HG03558 (cell line): ENCODE results near the gene NDOR1.

ENCODE experiments used
- ATAC-seq: cut with Tn5 transposase; IDR thresholded peaks from one replicate; pipeline ENCODE4 v1.9.1; 2021; ENCODE audit warnings: moderate number of reproducible peaks; ENCODE audit not compliant: unreplicated experiment; ENCODE audit errors: extremely low read depth

NDOR1 gene

DNA sequence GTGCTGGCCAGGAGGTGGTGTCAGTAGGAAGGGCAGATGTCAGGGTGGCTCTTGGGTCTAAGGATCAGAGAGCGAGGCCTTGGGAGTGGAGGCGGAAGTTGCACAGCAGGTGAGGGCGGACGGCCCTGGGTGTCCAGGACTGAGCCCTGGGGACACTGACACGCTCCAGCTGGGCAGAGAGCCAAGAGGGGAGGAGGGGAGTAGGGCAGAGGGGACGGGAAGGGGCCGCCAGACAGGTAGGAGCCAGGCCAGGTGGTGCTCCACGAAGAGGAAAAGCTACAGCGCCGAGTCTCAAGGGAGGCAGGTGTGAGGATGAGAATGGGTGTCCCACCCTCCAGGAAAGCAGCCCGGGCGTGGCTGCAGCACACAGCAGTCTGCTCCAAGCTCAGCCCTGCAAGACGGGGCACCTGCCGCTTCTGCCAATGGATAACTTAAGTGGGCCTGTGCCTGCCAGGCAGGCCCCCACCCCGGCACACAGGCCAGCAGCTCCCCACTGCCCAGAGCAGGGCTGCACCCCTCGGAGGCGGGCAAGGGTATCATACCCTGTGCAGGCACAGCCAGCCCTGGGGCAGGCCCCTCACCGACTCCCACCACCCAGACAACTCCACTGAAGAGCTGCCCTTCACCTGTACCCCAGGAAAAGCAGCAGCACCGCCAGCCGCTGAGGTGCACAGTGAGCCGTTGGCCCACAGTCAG, 9.8 kb upstream of the NDOR1 start:
- no peak for ATAC-seq

DNA sequence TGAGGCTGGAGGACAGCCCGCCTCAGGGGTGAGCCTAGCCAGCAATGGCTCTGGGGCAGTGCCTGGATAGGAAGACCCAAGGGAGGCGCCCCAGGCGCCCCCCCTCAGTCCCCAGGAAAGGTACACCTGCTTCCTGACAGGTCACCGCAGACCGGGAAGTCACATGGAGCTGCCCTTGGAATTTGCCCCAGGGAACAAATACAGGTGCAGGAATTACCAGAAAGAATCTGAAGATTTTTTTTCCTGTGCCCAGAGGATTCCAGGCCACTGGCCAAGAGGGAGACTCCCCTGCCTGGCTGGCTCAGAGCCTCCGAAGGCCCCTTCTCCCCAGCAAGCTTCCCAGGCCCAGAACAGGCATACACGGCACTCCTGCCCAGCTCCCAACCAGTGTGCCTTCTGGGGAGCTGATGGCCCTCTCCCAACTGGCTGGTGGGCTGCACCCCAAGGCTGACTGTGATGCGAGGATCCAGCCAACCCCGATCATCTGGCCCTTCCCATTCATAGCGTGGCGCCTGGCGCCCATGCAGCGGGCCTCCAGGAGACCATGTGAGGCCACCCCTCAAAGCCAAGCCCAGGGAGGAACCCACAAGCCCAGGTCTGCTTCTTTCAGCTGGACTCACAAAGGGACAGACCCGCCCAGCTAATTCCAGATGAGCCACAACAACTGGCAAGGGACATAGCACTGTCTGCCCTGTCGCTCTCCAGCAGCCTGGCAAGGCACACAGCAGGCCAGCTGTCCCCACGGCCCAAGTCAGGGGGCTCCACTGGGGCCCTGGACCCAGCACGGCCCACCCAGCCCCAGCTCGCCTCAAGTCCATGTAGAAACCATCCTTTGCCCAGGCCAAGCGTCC, 7.2 kb upstream of the NDOR1 start:
- ATAC-seq, result no peak

DNA sequence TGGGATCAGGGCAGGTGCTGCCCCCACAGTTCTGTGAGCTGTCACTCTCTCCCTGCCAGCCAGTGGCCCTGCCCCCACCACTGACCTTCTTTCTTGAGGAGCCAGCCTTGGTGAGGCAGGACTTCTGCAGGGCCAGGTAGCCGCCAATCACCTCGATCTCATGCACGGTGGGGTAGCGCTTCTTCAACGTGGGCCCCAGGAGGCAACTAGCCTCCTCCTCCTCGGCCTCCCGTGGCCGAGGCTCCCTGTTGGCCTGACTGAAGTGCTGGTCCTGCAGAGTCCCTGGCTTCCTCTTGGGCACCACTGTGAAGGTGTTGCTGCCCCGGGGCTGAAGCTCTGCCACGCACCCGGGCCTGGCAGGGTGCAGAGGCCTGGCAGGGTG, 6.6 kb upstream of the NDOR1 start:
- ATAC-seq, result no peak

DNA sequence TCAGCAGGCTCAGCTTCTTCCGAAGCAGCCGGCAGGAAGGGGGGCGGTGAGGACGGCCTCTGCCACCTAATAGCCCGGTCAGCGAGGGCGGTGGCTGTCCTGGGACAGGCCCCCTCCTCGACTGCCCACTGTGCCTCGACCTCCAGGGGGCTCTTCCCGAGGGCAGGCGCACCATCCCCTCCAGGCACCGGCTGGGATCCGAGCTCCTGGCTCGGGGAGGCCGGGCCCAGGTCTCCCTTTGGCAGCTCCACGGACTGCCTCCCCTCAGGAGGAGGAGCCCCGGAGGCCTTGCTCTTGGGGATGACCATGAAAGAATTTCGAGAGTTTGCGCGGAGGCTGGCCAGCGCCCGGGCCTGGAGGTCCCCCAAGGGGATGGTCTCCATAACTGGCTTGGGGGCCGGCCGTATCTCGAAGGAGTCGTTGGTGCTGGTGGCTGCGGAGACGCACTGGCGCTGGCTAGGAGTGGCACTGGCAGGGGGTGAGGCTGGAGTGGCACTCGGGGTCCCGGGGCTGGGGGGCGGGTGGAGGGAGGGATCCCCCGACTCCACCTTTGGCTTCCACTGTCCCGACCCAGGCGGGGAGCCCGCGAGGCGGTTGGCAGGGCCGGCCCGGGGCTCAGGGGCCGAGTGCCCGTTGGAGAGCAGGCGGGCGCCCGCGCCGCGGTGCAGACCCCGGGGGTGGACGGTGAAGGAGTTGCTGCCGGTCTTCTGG, 5.9 kb upstream of the NDOR1 start:
- no peak for ATAC-seq

DNA sequence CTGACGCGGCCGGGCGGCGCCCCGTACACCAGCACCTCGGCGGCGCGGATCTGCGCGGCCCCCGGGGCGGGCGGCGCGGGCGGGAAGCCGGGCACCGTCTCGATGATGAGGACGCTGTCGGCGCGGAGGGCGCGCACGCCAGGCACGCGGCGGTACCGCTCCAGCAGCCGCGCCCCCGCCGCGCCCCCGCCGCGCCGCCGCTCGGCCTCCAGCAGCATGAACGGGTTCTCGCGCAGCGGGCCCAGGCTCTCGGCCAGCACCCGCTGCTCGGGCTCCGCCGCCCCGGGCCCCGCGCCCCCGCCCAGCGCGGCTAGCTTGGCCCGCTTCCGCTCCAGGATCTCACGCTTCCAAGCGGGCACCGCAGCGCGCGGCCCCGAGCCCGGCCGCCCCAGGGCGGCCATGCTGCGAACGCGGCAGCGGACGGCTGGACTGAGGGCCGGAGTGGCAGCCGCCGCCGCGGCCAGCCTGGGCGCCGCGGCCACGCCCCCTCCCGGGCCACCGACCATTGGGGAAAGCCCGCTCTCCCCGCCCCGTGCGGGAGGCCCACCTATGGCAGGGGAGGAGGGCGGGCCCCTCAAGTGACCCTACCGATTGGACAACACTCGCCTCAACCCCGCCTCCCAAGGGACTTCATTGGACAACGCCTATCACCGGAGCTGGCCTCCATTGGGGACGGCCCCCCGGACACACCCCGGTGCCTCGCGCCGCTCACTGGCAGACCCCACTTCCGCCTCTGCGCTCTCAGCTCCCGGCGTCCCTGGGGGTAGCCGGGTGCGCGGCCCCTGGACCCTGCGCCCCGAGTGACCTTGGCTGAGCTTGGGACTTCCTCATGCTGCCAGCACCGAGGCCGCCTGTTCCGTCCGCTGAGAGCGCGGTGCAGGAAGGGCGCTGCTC, 4.9 kb upstream of the NDOR1 start, which contains the start of gene TPRN:
TPRN (minus strand) TSS at position 431 of the 894 bp plus-strand sequence; CDS start at position 401, 30 bp downstream.
- peak; percentile 56 for ATAC-seq

DNA sequence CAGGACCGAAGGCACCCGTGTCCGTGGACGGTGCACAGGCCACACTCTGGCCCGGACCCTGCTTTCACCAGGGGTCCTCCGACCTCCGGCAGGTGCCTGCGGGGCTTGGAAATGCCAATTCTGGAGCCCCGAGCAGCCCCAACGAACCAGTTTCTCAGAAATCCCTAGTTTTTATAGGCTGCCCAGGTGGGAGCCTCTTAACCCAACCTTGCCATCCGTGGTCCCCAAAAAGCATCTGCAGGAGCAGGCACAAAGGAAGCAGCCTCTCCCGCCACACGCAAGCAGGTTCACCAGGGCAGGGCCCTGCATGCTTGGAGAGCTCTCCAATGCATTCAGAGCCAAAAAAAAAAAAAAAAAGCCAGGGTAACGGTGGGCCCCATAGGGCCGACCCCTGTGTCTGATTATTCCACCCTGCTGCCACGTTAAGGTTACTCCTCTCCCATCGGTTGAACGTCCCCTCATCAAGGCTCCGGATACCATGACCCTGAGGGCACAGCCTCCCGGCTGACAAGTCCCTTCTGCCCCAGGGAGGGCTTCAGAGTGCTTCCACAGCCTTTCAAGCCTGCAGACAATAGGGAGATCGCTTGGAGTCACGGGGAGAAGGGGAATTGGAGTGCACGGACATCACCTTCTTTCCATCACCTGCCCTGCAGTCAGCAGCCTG, 4.2 kb upstream of the NDOR1 start:
- no peak for ATAC-seq

DNA sequence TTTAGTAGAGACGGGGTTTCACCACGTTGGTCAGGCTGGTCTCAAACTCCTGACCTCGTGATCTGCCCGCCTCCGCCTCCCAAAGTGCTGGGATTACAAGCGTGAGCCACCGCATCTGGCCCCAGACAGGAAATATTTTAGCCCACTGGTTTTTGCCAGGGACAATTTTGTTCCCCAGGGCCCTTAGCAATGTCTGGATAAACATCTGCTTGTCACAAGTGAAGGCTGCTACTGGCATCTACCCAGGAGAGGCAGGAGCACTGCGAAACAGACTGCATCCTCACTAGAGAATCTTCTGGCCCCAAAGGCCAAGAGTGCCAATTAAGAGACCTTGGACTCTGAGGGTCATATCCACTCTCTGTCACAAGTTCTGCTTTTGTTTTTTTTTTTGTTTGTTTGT, 2.5 kb upstream of the NDOR1 start:
- ATAC-seq, result no peak

DNA sequence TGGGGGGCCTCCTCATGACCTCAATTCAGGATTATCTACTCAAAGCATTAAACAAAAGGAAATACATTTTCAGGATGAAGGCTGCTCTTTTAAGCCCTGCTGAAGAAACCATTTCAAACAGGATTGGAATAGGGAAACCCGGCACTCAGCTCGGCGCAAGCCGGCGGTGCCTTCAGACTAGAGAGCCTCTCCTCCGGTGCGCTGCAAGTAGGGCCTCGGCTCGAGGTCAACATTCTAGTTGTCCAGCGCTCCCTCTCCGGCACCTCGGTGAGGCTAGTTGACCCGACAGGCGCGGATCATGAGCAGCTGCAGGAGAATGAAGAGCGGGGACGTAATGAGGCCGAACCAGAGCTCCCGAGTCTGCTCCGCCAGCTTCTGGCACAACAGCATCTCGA, 772 bp upstream of the NDOR1 start:
- ATAC-seq, result no peak

DNA sequence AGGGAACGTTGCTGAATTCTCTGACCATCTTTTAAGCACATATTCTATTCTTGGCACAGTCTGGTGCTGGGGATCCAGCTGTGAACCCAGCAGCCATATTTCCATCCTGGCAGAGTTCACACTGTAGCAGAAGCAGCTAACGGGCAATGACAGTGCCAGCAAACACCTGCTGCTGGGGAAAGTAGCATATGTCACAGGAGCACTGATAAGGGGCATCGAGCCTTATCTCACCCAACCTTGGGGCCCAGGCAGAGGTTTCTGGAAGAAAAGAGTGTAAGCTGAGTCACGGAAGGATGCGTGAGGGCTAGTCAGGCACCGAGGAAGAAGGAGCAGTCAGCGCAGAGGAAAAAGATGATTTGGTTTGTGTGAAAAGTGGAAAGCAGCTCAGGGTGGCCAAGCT, 1.1 kb downstream of the NDOR1 start:
- ATAC-seq, result no peak

DNA sequence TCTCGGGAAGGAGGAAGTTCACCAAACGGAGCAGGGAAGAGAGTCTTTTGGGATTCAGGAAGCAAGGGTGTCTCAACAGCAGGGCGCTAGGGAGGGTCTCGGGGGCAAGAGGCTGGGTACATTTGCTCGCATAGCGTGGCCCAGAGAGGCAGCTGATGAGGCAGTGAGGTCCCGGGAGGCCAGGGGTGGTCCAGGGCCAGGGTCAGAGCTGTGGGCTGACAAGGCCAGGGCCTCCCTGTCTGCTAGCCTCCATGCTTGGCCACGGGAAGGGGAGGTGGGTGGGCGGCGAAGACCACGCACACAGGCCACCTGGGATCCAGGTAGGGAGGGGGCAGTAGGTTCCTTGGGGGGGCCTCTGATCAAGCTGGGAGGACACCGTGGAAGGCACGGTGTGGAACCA, 6.0 kb downstream of the NDOR1 start:
- no peak for ATAC-seq

DNA sequence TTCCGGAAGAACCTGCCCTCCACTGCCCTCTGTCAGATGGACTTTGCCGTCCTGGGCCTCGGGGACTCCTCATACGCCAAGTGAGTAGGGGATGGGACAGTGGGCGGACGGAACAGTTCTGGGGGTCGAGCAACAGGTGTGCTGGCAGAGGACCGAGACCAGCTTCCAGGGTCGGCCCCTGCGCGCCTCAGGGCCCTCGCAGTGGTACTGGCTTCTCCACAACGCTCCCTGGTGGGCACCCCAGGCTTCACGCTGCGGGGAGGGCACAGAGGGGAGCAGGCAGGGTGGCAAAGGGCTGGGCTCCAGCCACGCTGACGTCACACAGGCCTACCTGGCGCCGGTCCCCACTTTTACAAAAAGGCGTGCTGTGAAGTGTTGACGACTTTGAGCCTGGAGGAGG, 7.0 kb downstream of the NDOR1 start:
- ATAC-seq, result no peak

DNA sequence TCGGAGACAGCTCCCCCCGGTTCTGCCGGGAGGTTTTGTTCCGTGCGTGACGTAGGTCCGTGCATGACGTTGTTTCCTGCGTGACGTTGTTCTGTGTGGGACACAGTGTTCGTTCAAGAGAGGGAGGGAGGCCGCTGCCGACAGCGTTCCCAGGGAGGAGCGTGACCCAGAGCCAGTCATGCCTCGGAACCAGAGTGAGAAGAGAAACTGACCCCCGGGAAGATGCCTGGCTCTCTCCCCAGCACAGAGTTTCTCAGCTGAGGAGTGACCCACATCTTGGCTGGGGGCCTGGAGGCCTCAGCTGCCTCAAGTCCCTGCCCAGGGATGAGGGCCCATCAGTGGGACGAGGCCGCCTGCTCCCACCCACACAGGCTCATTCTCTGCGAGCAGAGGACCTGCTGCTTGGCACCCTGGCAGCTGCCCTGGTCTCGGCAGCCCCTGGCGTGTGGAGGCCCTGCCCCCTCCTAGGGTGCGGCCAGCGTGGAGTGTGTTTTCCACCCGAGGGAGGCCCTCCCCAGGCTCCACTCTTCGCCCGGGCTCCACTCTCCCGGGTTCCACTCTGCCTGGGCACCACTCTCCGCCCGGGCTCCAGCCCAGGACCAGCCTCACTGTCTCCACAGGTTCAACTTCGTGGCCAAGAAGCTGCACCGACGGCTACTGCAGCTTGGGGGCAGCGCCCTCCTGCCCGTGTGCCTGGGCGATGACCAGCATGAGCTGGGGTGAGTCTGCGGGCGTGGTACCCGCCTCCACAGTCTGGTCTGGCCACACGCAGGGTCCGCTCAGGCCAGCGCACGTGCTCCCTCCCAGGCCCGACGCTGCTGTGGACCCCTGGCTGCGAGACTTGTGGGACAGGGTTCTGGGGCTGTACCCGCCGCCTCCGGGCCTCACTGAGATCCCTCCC, 7.9 kb downstream of the NDOR1 start:
- no peak for ATAC-seq

DNA sequence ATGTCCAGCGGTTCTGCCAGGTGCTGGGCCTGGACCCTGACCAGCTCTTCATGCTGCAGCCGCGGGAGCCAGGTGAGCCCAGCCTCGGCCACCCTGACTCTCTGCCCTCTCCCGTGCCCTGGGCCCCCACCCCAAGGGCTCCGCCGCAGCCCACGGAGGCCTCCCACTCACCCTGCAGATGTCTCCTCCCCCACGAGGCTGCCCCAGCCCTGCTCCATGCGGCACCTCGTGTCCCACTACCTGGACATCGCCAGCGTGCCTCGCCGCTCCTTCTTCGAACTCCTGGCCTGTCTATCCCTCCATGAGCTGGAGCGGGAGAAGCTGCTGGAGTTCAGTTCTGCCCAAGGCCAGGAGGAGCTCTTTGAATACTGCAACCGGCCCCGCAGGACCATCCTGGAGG, 9.1 kb downstream of the NDOR1 start:
- ATAC-seq, result no peak

DNA sequence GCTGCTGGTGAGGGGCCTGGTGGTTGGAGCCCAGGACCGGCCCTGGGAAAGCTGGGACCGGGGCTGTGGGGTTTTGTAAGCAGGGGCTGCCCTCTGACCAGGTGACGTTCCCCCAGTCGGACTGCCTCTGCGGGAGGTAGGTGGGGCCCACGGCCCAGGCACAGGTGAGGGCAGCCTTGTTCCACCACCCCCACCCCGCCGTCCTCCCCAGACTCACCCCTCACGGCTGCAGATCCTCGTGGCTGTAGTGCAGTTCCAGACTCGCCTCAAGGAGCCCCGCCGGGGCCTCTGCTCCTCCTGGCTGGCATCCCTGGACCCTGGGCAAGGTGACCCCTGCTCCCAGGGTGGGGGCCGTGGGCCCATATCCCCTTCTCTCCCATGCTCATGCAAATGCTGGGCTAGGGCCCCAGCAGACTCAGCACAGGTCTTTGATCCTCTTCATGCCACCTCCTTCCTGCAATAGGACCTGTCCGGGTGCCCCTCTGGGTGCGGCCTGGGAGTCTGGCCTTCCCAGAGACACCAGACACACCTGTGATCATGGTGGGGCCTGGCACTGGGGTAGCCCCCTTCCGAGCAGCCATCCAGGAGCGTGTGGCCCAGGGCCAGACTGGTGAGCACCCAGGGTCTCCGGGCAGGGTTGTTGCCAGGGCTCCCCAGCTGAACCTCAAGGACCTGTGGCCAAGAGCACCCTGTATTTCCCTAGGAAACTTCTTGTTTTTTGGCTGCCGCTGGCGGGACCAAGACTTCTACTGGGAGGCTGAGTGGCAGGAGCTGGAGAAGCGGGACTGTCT, 9.9 kb downstream of the NDOR1 start:
- ATAC-seq, result no peak

DNA sequence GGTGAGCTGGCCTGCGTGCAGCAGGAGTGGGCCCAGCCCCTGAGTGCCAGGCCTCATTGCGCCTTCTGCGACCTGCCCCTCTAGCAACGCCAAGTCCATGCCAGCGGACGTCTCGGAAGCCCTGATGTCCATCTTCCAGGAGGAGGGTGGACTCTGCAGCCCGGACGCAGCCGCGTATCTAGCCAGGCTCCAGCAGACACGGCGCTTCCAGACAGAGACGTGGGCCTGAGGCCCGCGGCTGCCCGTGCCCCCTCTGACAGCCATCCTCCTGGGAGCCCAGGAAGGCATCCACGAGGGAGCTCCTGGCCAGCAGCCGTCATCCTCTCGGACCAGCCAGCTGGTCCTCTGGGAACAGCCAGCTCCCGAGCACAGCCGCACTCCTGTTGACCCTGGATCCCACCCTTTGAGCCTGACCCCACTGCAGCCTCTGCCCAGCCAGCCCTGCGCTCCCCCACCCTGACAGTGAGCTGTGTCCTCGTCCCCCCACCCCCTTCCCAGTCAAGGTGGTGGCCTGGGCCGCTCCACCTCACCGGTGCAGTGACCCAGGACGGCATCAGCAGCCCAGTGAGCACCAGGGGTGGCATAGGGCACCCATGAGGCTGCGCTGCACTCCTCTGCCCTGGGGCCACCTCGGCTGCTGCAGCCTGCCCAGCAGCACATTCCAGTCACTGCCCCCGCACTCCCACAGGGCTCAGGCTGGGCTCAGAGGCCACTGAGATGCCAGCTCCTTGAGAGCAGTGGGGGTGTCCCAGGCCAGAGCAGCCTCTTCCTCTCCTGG, 10.9 kb downstream of the NDOR1 start:
- no peak for ATAC-seq

DNA sequence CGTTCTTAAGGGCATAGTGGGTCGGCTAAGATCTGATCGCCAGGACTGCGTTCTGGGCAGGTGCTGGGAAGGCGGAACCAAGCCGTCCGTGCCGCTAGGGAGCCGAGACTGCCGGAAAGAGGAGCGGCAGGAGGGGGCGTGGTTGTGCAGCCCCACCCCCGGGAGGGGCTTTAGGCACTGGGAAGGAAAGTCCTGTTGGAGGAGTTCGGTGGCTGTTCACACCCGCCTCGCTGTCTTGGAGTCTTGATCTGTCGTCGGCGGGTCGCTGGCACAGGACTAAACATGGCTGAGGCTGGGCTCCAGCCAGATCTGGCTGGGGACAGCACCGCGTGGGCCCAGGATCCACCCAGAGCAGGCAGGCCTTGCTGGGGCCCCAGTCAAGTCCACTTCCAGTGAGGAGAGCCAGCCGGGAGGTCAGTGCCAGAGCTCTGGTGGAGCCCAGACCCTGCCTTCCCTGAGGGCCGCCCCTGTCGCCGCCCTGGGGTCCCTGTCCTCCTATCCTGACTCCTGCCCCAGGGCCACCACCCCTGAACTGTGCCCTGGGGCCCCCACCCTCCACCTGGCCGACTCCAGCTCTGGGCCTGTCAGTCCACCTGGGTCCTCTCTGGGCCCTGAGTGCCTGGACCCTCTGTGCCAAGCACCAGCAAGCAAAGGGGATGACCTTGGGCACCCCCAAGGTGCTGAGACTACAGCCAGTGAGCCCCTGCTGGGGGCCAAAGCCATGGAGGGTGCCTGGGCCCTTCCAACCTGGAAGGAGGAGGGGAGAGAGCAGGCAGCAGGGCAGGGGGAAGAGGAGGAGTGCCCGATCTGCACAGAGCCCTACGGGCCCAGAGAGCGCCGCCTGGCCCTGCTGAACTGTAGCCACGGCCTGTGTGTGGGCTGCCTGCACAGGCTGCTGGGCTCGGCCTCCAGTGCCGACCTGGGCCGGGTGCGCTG, 12.0 kb downstream of the NDOR1 start:
- ATAC-seq, result no peak
